HEK293 (cell line): ENCODE data around the gene MLLT10.

Source experiments
- CTCF ChIA-PET: fragments of 350-600 bp; formaldehyde crosslinking; extraction: SDS; loops from one replicate; lab custom pipeline; 2021; ENCODE audit warnings: antibody characterized with exemption; lab: Yijun Ruan, JAX
- POLR2A ChIA-PET: fragments of 300-600 bp; formaldehyde crosslinking; extraction: SDS; loops from one replicate; lab custom pipeline; 2020; ENCODE audit warnings: antibody characterized with exemption, inconsistent platforms; lab: Yijun Ruan, JAX
- H3K27ac ChIP-seq: fragments of 200-500 bp; sonication (Bioruptor generic); 2 replicates; pipeline ENCODE4 v1.5.1; 2014; ENCODE audit warnings: low read depth, low read length, control low read depth, inconsistent platforms; ENCODE audit errors: extremely low read depth
- H3K36me3 ChIP-seq, 2 experiments: fragments of 200-500 bp in 1 of 2; sonication (Bioruptor generic) in 1 of 2; 1 replicate in 1 of 2; 2 replicates in 1 of 2; pipeline ENCODE4 v1.5.1; 2014 to 2017; ENCODE audit warnings: inconsistent platforms in 2 of 2, low read length in 2 of 2; ENCODE audit not compliant: control insufficient read depth in 2 of 2, insufficient read depth in 1 of 2
- H3K4me1 ChIP-seq: fragments of 200-500 bp; sonication (Bioruptor generic); 2 replicates; pipeline ENCODE4 v1.5.1; 2014; ENCODE audit warnings: mild to moderate bottlenecking, low read length, inconsistent platforms; ENCODE audit not compliant: control insufficient read depth, insufficient read depth
- H3K4me3 ChIP-seq: 2 replicates; pipeline ENCODE4 v1.5.1; 2011; ENCODE audit warnings: low read depth, mild to moderate bottlenecking, control low read depth, low read length, moderate library complexity
- H3K9me3 ChIP-seq: fragments of 200-500 bp; sonication (Bioruptor generic); 2 replicates; pipeline ENCODE4 v1.5.1; 2014; ENCODE audit warnings: low read depth, low read length, inconsistent platforms; ENCODE audit not compliant: control insufficient read depth, insufficient read depth
- HOXD13 ChIP-seq: sonication (generic); formaldehyde crosslinking; IDR thresholded peaks from 2 replicates; pipeline ENCODE4 v1.8.0; 2022; ENCODE audit warnings: missing genetic modification reagents, borderline replicate concordance
- IKZF3 ChIP-seq: fragments of 450-650 bp; IDR thresholded peaks from 2 replicates; pipeline ENCODE4 v1.5.0; 2018; ENCODE audit warnings: missing biosample characterization, mild to moderate bottlenecking, missing genetic modification characterization, moderate library complexity
- KLF17 ChIP-seq: fragments of 450-650 bp; formaldehyde crosslinking; IDR thresholded peaks from 2 replicates; pipeline ENCODE4 v1.5.1; 2016; ENCODE audit warnings: missing biosample characterization, missing genetic modification characterization
- REST ChIP-seq: fragments of 450-650 bp; formaldehyde crosslinking; IDR thresholded peaks from 2 replicates; pipeline ENCODE4 v1.5.1; 2016; ENCODE audit warnings: missing biosample characterization, missing genetic modification characterization
- SCRT2 ChIP-seq: fragments of 450-650 bp; formaldehyde crosslinking; IDR thresholded peaks from 2 replicates; pipeline ENCODE4 v1.5.1; 2016; ENCODE audit warnings: missing biosample characterization, missing genetic modification characterization
- SP7 ChIP-seq: fragments of 450-650 bp; formaldehyde crosslinking; IDR thresholded peaks from 2 replicates; pipeline ENCODE4 v1.5.1; 2016; ENCODE audit warnings: missing biosample characterization, missing genetic modification characterization
- WT1 ChIP-seq: fragments of 450-650 bp; formaldehyde crosslinking; IDR thresholded peaks from 2 replicates; pipeline ENCODE4 v1.5.1; 2016; ENCODE audit warnings: missing biosample characterization, missing genetic modification characterization
- ZBTB26 ChIP-seq: fragments of 450-650 bp; formaldehyde crosslinking; optimal IDR thresholded peaks from 2 replicates; pipeline ENCODE3; 2016; ENCODE audit warnings: missing biosample characterization, mild to moderate bottlenecking, missing genetic modification characterization
- ZBTB44 ChIP-seq: fragments of 450-650 bp; IDR thresholded peaks from 2 replicates; pipeline ENCODE4 v1.5.1; 2018; ENCODE audit warnings: missing biosample characterization, mild to moderate bottlenecking, missing genetic modification characterization
- ZFP69B ChIP-seq: fragments of 450-650 bp; formaldehyde crosslinking; IDR thresholded peaks from 2 replicates; pipeline ENCODE4 v1.5.1; 2016; ENCODE audit warnings: missing biosample characterization, missing genetic modification characterization
- ZIC2 ChIP-seq: fragments of 450-650 bp; formaldehyde crosslinking; IDR thresholded peaks from 2 replicates; pipeline ENCODE4 v1.5.1; 2016; ENCODE audit warnings: missing biosample characterization, missing genetic modification characterization
- ZNF146 ChIP-seq: fragments of 450-650 bp; formaldehyde crosslinking; IDR thresholded peaks from 2 replicates; pipeline ENCODE4 v1.5.1; 2016; ENCODE audit warnings: missing biosample characterization, missing genetic modification characterization
- ZNF2 ChIP-seq: fragments of 450-650 bp; formaldehyde crosslinking; IDR thresholded peaks from 2 replicates; pipeline ENCODE4 v1.5.1; 2016; ENCODE audit warnings: missing biosample characterization, missing genetic modification characterization
- ZNF214 ChIP-seq: fragments of 450-650 bp; formaldehyde crosslinking; IDR thresholded peaks from 2 replicates; pipeline ENCODE4 v1.5.1; 2017; ENCODE audit warnings: missing biosample characterization, mild to moderate bottlenecking, missing genetic modification characterization, borderline replicate concordance
- ZNF501 ChIP-seq: fragments of 450-650 bp; formaldehyde crosslinking; IDR thresholded peaks from 2 replicates; pipeline ENCODE4 v1.5.1; 2016; ENCODE audit warnings: missing biosample characterization, missing genetic modification characterization
- ZNF518A ChIP-seq: fragments of 450-650 bp; formaldehyde crosslinking; conservative IDR thresholded peaks from 2 replicates; pipeline ENCODE4 v1.5.1; 2016; ENCODE audit warnings: low read depth, missing biosample characterization, missing genetic modification characterization
- ZNF664 ChIP-seq: fragments of 450-650 bp; formaldehyde crosslinking; IDR thresholded peaks from 2 replicates; pipeline ENCODE4 v1.5.1; 2016; ENCODE audit warnings: missing biosample characterization, missing genetic modification characterization
- ZSCAN23 ChIP-seq: fragments of 450-650 bp; formaldehyde crosslinking; IDR thresholded peaks from 2 replicates; pipeline ENCODE4 v1.5.1; 2016; ENCODE audit warnings: missing biosample characterization, missing genetic modification characterization
- ZSCAN30 ChIP-seq: fragments of 450-650 bp; IDR thresholded peaks from 2 replicates; pipeline ENCODE4 v1.5.1; 2018; ENCODE audit warnings: missing biosample characterization, mild to moderate bottlenecking, missing genetic modification characterization, moderate library complexity

Gene MLLT10

GRCh38 chr10:21732067-21732772 lies 198.2 kb downstream of the MLLT10 start:
- Histone ChIP-seq H3K4me3 (no peak overlapping the region), H3K4me1 (peaks cover 8% of the 10 kb centered on the region), H3K9me3 (no peaks in the 10 kb centered on the region), H3K36me3 (peaks cover 0 to 30% of the 10 kb centered on the region in 2 experiments), H3K27ac (no peak overlapping the region)
- ChIA-PET CTCF (interaction anchor here (0.5 to 5.1 kb wide), 33 partner anchors 10 to 1243 kb away, joined by 3 to 32 read pairs (median 3); no protein-coding TSS in a partner anchor), POLR2A (interaction anchor here (0.7 to 4.2 kb wide), 3 partner anchors 198 to 236 kb away, joined by 3 to 25 read pairs (median 4); partner anchors contain the start of gene MLLT10)
- peak; percentile 33; the same call in 1 of the 2 replicates for TF ChIP-seq ZBTB44 (tag by site-specific recombination)
- peak; percentile 95 for TF ChIP-seq ZIC2
- peak; percentile 61; the same call in 1 of the 2 replicates for TF ChIP-seq ZNF2 (tag by site-specific recombination)
- no peak for TF ChIP-seq ZNF664 (tag by site-specific recombination)
- TF ChIP-seq ZSCAN23: no peak
- peak; percentile 81; the same call in 1 of the 2 replicates for TF ChIP-seq IKZF3 (tag by site-specific recombination)
- TF ChIP-seq ZNF501: peak; percentile 68; the same call in 1 of the 2 replicates
- no peak for TF ChIP-seq REST (tag by site-specific recombination)
- TF ChIP-seq SP7: peak; percentile 67; the same call in 1 of the 2 replicates
- TF ChIP-seq WT1 (tag by site-specific recombination): 0 out of 2 replicates have a peak, but pooled peaks have one; percentile 16
- no peak for TF ChIP-seq ZNF518A (tag by site-specific recombination)
- peak; percentile 88 for TF ChIP-seq ZSCAN30 (tag by site-specific recombination)
- no peak for TF ChIP-seq ZNF146 (tag by site-specific recombination)
- TF ChIP-seq KLF17 (tag by site-specific recombination): peak; percentile 65; the same call in 1 of the 2 replicates
- TF ChIP-seq ZNF214 (tag by site-specific recombination): no peak
- peak; percentile 23 for TF ChIP-seq ZBTB26 (tag by site-specific recombination)
- 0 out of 2 replicates have a peak, but pooled peaks have one; percentile 33 for TF ChIP-seq HOXD13 (CRISPR knock-in tag)
- TF ChIP-seq SCRT2 (tag by site-specific recombination): peak; percentile 29; the same call in 1 of the 2 replicates
- TF ChIP-seq ZFP69B (tag by site-specific recombination): peak; percentile 79; the same call in 1 of the 2 replicates
